T-cell (primary cell): ENCODE measurements around the gene INSC. TPM values are rescaled to one million over a fixed set of nuclear protein-coding genes. Genes with fewer than 3 reads are reported as not detected.
"Not testable (repeated sequence)": the region's sequence is repeated elsewhere in the genome, so short reads cannot be mapped to it uniquely, and the experiment has no call there.

Source experiments
- ATAC-seq, 4 experiments: fragments of 200-7000 bp in 3 of 4; fragments of 150-1000 bp in 1 of 4; cut with Tn5 transposase; replicated peaks in 1 of 4; 1 replicate in 3 of 4; 2 replicates in 1 of 4; pipeline ENCODE4 v1.10.0; 2021; ENCODE audit warnings: moderate library complexity in 3 of 4, mild to moderate bottlenecking in 2 of 4, moderate number of reproducible peaks in 1 of 4
- CTCF ChIA-PET, 2 donors: fragments of 300-600 bp; sonication (Branson Sonifier 250); formaldehyde crosslinking; loops; one replicate each; lab custom pipeline; 2022; ENCODE audit warnings: antibody characterized with exemption in 2 of 2; lab: Charles Lee
- POLR2A ChIA-PET, 2 donors: fragments of 300-600 bp; sonication (Branson Sonifier 250); formaldehyde crosslinking; loops; one replicate each; lab custom pipeline; 2022; ENCODE audit warnings: antibody characterized with exemption in 2 of 2; lab: Charles Lee
- DNase-seq, 35 experiments: peaks; one replicate each; pipeline versions ENCODE4 v3.0.0 to v3.0.0-alpha.2; 2013 to 2023
- H3K27ac ChIP-seq: one replicate; pipeline ENCODE4 v1.5.1; 2013; ENCODE audit warnings: low read length
- H3K27me3 ChIP-seq, 2 experiments: replicated peaks in 1 of 2; 1 replicate in 1 of 2; 2 replicates in 1 of 2; pipeline versions ENCODE4 v1.6.1 to v1.7.0; 2013; ENCODE audit warnings: low read length in 1 of 2, mixed read lengths in 1 of 2; ENCODE audit not compliant: control insufficient read depth in 2 of 2, insufficient read depth in 2 of 2; ENCODE audit errors: extremely low read depth in 1 of 2
- H3K36me3 ChIP-seq, 2 donors: 1 replicate in 1 of 2; 2 replicates in 1 of 2; pipeline versions ENCODE4 v1.6.1 to v1.7.0; 2013; ENCODE audit warnings: low read length in 1 of 2; ENCODE audit not compliant: control insufficient read depth in 2 of 2, insufficient read depth in 1 of 2; ENCODE audit errors: extremely low read depth in 1 of 2
- H3K4me1 ChIP-seq, 2 experiments: 1 replicate in 1 of 2; 2 replicates in 1 of 2; pipeline versions ENCODE4 v1.6.1 to v1.7.0; 2013; ENCODE audit warnings: low read length in 2 of 2, mixed read lengths in 1 of 2; ENCODE audit not compliant: insufficient read depth in 2 of 2, control insufficient read depth in 1 of 2; ENCODE audit errors: extremely low read depth in 1 of 2
- H3K4me3 ChIP-seq, 2 donors: 1 replicate in 1 of 2; 2 replicates in 1 of 2; pipeline versions ENCODE4 v1.5.1 to v1.7.0; 2013; ENCODE audit warnings: mild to moderate bottlenecking in 2 of 2, low read length in 1 of 2, moderate library complexity in 1 of 2; ENCODE audit not compliant: control insufficient read depth in 1 of 2; ENCODE audit errors: extremely low read depth in 1 of 2
- H3K9me3 ChIP-seq: 2 replicates; pipeline ENCODE4 v1.7.0; 2013
- H3K27ac Mint-ChIP-seq, 2 donors: one replicate each; pipeline ENCODE4 v1.8.0; 2020 to 2021; ENCODE audit warnings: mild to moderate bottlenecking in 2 of 2, mixed read lengths in 2 of 2
- H3K27me3 Mint-ChIP-seq, 2 donors: one replicate each; pipeline ENCODE4 v1.8.0; 2021 to 2022; ENCODE audit warnings: mixed read lengths in 2 of 2
- H3K36me3 Mint-ChIP-seq: one replicate; pipeline ENCODE4 v1.8.0; 2021; ENCODE audit warnings: mixed read lengths
- H3K4me1 Mint-ChIP-seq, 3 donors: one replicate each; pipeline ENCODE4 v1.8.0; 2020 to 2022; ENCODE audit warnings: mixed read lengths in 3 of 3, mild to moderate bottlenecking in 1 of 3
- H3K4me3 Mint-ChIP-seq, 3 donors: one replicate each; pipeline ENCODE4 v1.8.0; 2020 to 2022; ENCODE audit warnings: mild to moderate bottlenecking in 3 of 3, mixed read lengths in 3 of 3, moderate library complexity in 3 of 3
- H3K9me3 Mint-ChIP-seq, 3 donors: one replicate each; pipeline ENCODE4 v1.8.0; 2020 to 2022; ENCODE audit warnings: mixed read lengths in 3 of 3
- WGBS: methylation state at CpG from one replicate; pipeline ENCODE4 v1.1.5; 2013; ENCODE audit warnings: missing lambda C conversion rate; ENCODE audit not compliant: insufficient coverage; 5-methylcytosine and 5-hydroxymethylcytosine counted together
- total RNA-seq, 35 experiments: library from RNA in 6 of 35; stranded (reverse) in 6 of 35; fragments of 120-200 nt in 1 of 35; gene quantifications; one replicate each; pipeline versions ENCODE4 v1.2.1 to v1.2.4 and lab custom pipeline; 2013 to 2026

INSC gene, protein sequence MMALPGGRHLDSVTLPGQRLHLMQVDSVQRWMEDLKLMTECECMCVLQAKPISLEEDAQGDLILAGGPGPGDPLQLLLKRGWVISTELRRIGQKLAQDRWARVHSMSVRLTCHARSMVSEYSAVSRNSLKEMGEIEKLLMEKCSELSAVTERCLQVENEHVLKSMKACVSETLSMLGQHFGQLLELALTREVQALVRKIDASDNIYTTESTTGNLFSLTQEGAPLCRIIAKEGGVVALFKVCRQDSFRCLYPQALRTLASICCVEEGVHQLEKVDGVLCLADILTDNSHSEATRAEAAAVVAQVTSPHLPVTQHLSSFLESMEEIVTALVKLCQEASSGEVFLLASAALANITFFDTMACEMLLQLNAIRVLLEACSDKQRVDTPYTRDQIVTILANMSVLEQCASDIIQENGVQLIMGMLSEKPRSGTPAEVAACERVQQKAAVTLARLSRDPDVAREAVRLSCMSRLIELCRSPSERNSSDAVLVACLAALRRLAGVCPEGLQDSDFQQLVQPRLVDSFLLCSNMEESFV
- total RNA-seq = under 1 TPM in 2 of 5 donors, not detected in 3; 0.44 to 0.53 TPM
- total RNA-seq (2013) = 0.11 TPM
- total RNA-seq (lab: John Stamatoyannopoulos, UW) = 0 to 0.89 (median 0.07) reads per million in 29 experiments

DNA sequence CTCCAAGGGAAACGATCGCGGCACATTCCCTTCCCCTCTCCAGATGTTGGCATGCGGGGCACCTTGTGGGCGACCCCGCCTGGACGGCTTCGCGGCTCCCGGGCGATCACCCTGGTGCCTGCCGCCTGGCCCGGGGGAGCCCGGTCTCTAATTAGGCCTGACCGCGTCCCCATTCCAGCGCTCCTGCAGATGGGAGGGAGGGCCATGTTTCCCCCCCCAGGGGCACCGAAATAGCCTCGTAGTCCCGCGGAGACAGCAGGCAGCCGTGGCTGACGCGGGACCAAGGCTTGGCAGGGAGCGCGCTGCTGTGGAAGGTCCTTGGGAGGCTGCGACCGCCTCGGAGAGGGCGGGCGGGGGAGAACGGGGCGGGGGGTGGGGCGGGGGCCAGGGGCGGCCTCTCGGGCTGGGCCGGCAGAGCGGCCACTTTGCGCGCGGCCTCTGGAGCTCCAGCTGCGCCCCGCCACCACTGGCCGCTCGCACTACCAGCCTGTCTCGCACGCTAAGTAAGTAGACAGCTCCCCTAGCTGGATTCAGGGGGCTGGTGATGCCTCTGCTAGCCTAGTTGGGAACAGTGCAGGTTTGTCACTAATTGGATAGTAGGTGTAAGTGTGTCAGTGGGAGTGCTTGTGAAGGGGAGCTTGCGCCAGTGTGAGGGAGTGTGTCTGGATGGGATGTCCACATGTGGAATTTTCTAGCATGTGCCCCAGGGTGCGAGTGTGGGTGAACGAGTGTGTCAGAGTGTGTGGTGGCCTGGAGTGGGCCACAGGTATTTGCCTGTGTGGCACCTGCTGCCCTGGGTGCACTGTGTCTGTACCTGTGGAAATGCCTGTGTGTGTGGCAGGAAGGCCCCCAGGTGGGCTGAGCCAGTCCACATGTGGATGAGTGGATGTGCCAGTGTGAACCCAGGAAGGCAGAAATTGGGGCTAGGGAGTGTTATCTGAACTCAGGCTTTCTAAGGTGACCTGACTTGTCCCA, at the start of gene INSC:
Gene INSC (plus strand): TSS at position 423 of the 975 bp plus-strand sequence. CDS start 34,252 bp downstream, outside the sequence.
- peaks cover 16 to 21% (median 18%) of the 10 kb centered on the region in 3 donors for H3K4me1 Mint-ChIP-seq
- Histone ChIP-seq H3K9me3 (no peaks in the 10 kb centered on the region), H3K36me3 (no peaks in the 10 kb centered on the region), H3K4me1 (peaks cover 3 to 17% of the 10 kb centered on the region in 2 experiments), H3K27ac (no peak within 1 kb of the TSS), H3K27me3 (peaks cover 0 to 43% of the 10 kb centered on the region in 2 experiments), H3K4me3 (peak within 1 kb of the TSS in 1 of 2 donors; percentile 11)
- 15% methylated on average over 35 of the region's 50 CpGs for WGBS
- ATAC-seq (no peak), DNase-seq (no peak)
- H3K27ac Mint-ChIP-seq = no peak within 1 kb of the TSS
- CTCF ChIA-PET = interaction anchor here in 1 of 2 donors (1.4 kb wide), 1 partner anchor 14 kb away, joined by 7 read pairs; no protein-coding TSS in a partner anchor
- H3K36me3 Mint-ChIP-seq = no peaks in the 10 kb centered on the region
- POLR2A ChIA-PET = interaction anchor here in 1 of 2 donors (0.5 kb wide), 1 partner anchor 770 kb away, joined by 4 read pairs; no protein-coding TSS in a partner anchor
- peaks cover 38 to 49% of the 10 kb centered on the region in 2 donors for H3K27me3 Mint-ChIP-seq
- H3K4me3 Mint-ChIP-seq = peak within 1 kb of the TSS in 2 of 3 donors; percentile 34 to 53
- no peaks in the 10 kb centered on the region for H3K9me3 Mint-ChIP-seq

DNA sequence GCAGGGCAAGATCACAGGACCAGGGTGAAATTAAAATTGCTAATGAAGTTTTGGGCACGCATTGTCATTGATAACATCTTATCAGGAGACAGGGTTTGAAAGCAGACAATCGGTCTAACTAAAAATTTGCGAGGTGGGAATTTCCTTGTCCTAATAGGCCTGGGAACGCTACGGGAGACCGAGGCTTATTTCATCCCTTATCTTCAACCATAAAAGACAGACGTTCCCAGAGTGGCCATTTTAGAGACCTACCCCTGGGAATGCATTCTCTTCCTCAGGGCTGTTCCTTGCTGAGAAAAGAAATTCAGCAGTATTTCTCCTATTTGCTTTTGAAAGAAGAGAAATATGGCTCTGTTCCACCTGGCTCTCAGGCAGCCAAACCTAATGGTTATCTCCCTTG, 45.0 kb upstream of the INSC start:
- POLR2A ChIA-PET, H3K4me3 Mint-ChIP-seq, H3K9me3 ChIP-seq, H3K27ac ChIP-seq, CTCF ChIA-PET, H3K36me3 Mint-ChIP-seq, H3K27ac Mint-ChIP-seq, H3K4me3 ChIP-seq, DNase-seq, H3K36me3 ChIP-seq, ATAC-seq: not testable (repeated sequence)
- H3K27me3 ChIP-seq = peaks cover 0 to 34% of the 10 kb centered on the region in 2 experiments
- Mint-ChIP-seq H3K4me1 (peaks cover 16 to 20% (median 16%) of the 10 kb centered on the region in 3 donors), H3K27me3 (peaks cover 26 to 30% of the 10 kb centered on the region in 2 donors), H3K9me3 (peaks cover 6 to 21% (median 7%) of the 10 kb centered on the region in 3 donors)
- H3K4me1 ChIP-seq = peaks cover 3 to 18% of the 10 kb centered on the region in 2 experiments
- WGBS = 100% methylated on average over 2 of the region's 7 CpGs

DNA sequence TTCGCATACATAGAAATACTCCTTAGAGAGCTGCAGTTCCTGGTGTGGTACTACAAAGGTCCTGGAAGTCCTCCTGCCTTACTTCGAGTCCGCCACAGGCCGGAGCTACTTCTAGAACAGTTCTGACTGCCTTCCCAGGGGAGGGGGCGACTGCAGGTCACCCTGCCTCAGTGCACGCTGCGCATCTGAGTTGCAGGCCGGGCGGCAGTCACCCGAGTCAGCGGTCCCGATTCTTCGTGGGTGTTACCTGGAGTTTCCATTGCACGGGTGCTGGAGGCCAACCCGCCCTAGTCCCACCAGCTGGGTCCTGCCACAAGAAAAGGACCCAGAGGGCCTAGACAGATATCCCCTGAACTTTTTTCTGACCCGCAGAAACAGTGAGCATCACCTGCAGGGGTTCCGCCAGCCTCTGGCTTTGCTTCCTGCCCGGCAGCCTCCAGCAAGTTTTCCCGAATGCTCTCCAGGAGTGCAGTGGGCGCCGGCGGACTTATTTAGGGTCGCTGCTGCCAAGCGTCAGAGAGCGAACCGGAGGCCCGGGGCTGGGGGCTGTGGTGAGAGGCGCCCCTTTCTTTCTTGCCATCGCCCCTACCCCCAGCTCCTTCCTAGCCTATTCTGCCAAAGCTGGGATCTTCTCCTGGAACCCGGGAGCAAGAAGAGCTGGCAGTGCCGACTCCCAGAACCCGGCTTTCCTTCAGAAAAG, 43.0 kb upstream of the INSC start:
- H3K4me3 Mint-ChIP-seq = peak overlapping the region in 1 of 3 donors; percentile 28
- peaks cover 15 to 28% of the 10 kb centered on the region in 2 donors for H3K27me3 Mint-ChIP-seq
- H3K9me3 Mint-ChIP-seq = peaks cover 6 to 21% (median 7%) of the 10 kb centered on the region in 3 donors
- peaks cover 16 to 22% (median 19%) of the 10 kb centered on the region in 3 donors for H3K4me1 Mint-ChIP-seq
- H3K27ac Mint-ChIP-seq = no peak overlapping the region
- Histone ChIP-seq H3K4me3 (no peak overlapping the region), H3K27me3 (peaks cover 0 to 38% of the 10 kb centered on the region in 2 experiments), H3K4me1 (peaks cover 3 to 23% of the 10 kb centered on the region in 2 experiments), H3K27ac (no peak overlapping the region), H3K36me3 (no peaks in the 10 kb centered on the region), H3K9me3 (no peaks in the 10 kb centered on the region)
- ATAC-seq (no peak), DNase-seq (no peak)
- ChIA-PET CTCF (no interaction called here), POLR2A (no interaction called here)
- 88% methylated on average over 27 of the region's 32 CpGs for WGBS
- H3K36me3 Mint-ChIP-seq = no peaks in the 10 kb centered on the region

DNA sequence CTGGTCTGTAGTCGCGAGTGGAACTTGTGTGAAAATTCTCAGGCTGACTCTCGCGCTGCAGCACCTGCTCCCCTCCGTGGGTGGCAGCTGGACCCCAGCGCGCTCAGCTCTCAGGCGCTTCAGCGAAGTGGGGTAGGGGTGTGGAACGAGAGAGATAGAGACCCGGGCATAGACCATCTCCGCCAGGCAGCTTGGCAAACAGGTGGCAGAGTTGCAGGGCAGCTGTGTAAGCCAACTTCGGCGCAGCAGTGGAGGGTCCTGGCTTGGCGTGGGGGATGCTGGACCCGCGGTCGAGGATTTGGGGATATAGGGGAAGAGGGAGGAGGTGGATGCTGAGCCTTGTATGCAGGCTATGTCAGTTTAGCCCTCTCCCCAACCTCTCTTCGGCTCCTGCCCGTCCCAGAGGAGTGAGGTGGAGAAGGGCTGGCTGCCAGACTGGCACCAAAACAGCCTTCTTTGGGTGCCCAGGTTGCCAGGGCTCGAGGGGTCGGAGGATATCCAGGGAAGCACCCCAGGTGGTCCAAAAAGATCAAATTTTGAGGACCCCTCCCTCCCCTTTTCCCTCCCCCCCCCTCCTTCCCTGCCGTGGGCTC, 42.1 kb upstream of the INSC start:
- Histone ChIP-seq H3K4me3 (no peak overlapping the region), H3K4me1 (peaks cover 3 to 23% of the 10 kb centered on the region in 2 experiments), H3K27me3 (peaks cover 0 to 38% of the 10 kb centered on the region in 2 experiments), H3K9me3 (no peaks in the 10 kb centered on the region), H3K27ac (no peak overlapping the region), H3K36me3 (no peaks in the 10 kb centered on the region)
- H3K36me3 Mint-ChIP-seq = no peaks in the 10 kb centered on the region
- DNase-seq (no peak), ATAC-seq (no peak)
- peak overlapping the region; percentile 21 to 40 (median 28) for H3K4me3 Mint-ChIP-seq
- CTCF ChIA-PET = interaction anchor here (0.5 to 4.6 kb wide), 4 partner anchors 27 to 569 kb away, joined by 3 to 50 read pairs (median 22); no protein-coding TSS in a partner anchor
- peaks cover 6 to 21% (median 7%) of the 10 kb centered on the region in 3 donors for H3K9me3 Mint-ChIP-seq
- 89% methylated on average over 15 of the region's 23 CpGs for WGBS
- peaks cover 15 to 28% of the 10 kb centered on the region in 2 donors for H3K27me3 Mint-ChIP-seq
- POLR2A ChIA-PET = interaction anchor here in 1 of 2 donors (0.7 kb wide), 1 partner anchor 182 kb away, joined by 3 read pairs; no protein-coding TSS in a partner anchor
- peaks cover 16 to 22% (median 19%) of the 10 kb centered on the region in 3 donors for H3K4me1 Mint-ChIP-seq
- H3K27ac Mint-ChIP-seq = no peak overlapping the region
